Lung (tissue), 12 donors: ENCODE results near the gene C18orf63. TPM values are rescaled to one million over a fixed set of nuclear protein-coding genes. Genes with fewer than 3 reads are reported as not detected.
"Not testable (repeated sequence)": the region's sequence is repeated elsewhere in the genome, so short reads cannot be mapped to it uniquely, and the experiment has no call there.

Source experiments
- ATAC-seq: fragments of 200-7000 bp; cut with Tn5 transposase; one replicate; pipeline ENCODE4 v1.9.1; 2020; ENCODE audit warnings: moderate number of reproducible peaks; ENCODE audit not compliant: insufficient read depth, low FRiP score
- DNase-seq, 3 donors: peaks; one replicate each; pipeline ENCODE4 v3.0.0-alpha.2; 2013 to 2017
- H3K27ac ChIP-seq, 2 donors: one replicate each; pipeline ENCODE4 v1.5.1; 2013; ENCODE audit warnings: mild to moderate bottlenecking in 2 of 2, moderate library complexity in 2 of 2, control low read depth in 1 of 2, inconsistent platforms in 1 of 2, low read depth in 1 of 2, low read length in 1 of 2
- H3K27me3 ChIP-seq, 3 donors: one replicate each; pipeline ENCODE4 v1.5.1; 2013; ENCODE audit warnings: low read length in 2 of 3; ENCODE audit not compliant: control insufficient read depth in 3 of 3, insufficient read depth in 3 of 3
- H3K36me3 ChIP-seq, 4 donors: one replicate each; pipeline ENCODE4 v1.5.1; 2013; ENCODE audit warnings: low read length in 4 of 4, mild to moderate bottlenecking in 1 of 4, moderate library complexity in 1 of 4; ENCODE audit not compliant: control insufficient read depth in 4 of 4, insufficient read depth in 4 of 4
- H3K4me1 ChIP-seq, 5 donors: one replicate each; pipeline ENCODE4 v1.5.1; 2013; ENCODE audit warnings: low read length in 5 of 5, mild to moderate bottlenecking in 2 of 5, moderate library complexity in 1 of 5; ENCODE audit not compliant: control insufficient read depth in 5 of 5, insufficient read depth in 5 of 5
- H3K4me3 ChIP-seq: one replicate; pipeline ENCODE4 v1.5.1; 2013; ENCODE audit warnings: mild to moderate bottlenecking, control low read depth, moderate library complexity
- H3K9ac ChIP-seq, 2 donors: one replicate each; pipeline ENCODE4 v1.5.1; 2013; ENCODE audit warnings: low read length in 2 of 2, control low read depth in 1 of 2; ENCODE audit not compliant: insufficient read depth in 1 of 2
- H3K9me3 ChIP-seq, 4 donors: one replicate each; pipeline ENCODE4 v1.5.1; 2013; ENCODE audit warnings: low read length in 3 of 4, mild to moderate bottlenecking in 1 of 4, moderate library complexity in 1 of 4; ENCODE audit not compliant: control insufficient read depth in 4 of 4, insufficient read depth in 3 of 4
- CTCF ChIP-seq: IDR thresholded peaks from 2 replicates; pipeline ENCODE4 v1.5.1; 2012; ENCODE audit warnings: mild to moderate bottlenecking; ENCODE audit errors: control extremely low read depth, extremely low read depth
- WGBS, 2 donors: extraction: QIAGEN DNeasy Blood & Tissue Kit; methylation state at CpG; one replicate each; pipeline ENCODE4 v1.1.7; 2013; 5-methylcytosine and 5-hydroxymethylcytosine counted together
- polyA plus RNA-seq, 2 donors: library from polyadenylated mRNA; stranded (reverse); fragments of 200-250 nt; gene quantifications; one replicate each; pipeline ENCODE4 v1.2.1, GENCODE V29; 2013
- total RNA-seq, 2 donors: library from RNA; depleted of rRNA in 1 of 2; stranded (reverse); fragments of >200 nt in 1 of 2; gene quantifications; one replicate each; pipeline ENCODE4 v1.2.1, GENCODE V29; 2014 to 2021
- donor health status: control.
- donor health status: control.
- donor health status: Bipolar disorder and iron deficiency.
- donor health status: healthy.
- donor health status: DM: yes; HTN: yes; CAD: no.

Gene C18orf63
- total and polyA plus RNA-seq, 4 donors, result 0.14 to 0.55 (median 0.38) TPM

GRCh38 chr18:74284191-74284979 lies 31.3 kb upstream of the C18orf63 start:
- Histone ChIP-seq H3K4me1 (peaks cover 25 to 41% (median 33%) of the 10 kb centered on the region in 5 donors), H3K9me3 (no peaks in the 10 kb centered on the region), H3K27me3 (no peaks in the 10 kb centered on the region), H3K36me3 (no peaks in the 10 kb centered on the region), H3K27ac (peak overlapping the region; percentile 67 to 96), H3K4me3 (no peak overlapping the region), H3K9ac (peak overlapping the region in 1 of 2 donors; percentile 62)
- TF ChIP-seq CTCF, result no peak
- DNase-seq (peak; percentile 66 to 93 (median 92)), ATAC-seq (no peak)
- 38 to 65% methylated on average over 11 of the region's 11 CpGs for WGBS, 2 donors

- Histone ChIP-seq H3K27me3 (no peaks in the 10 kb centered on the region), H3K27ac (peak overlapping the region; percentile 67 to 96), H3K36me3 (no peaks in the 10 kb centered on the region), H3K9me3 (no peaks in the 10 kb centered on the region), H3K4me3 (no peak overlapping the region), H3K9ac (peak overlapping the region in 1 of 2 donors; percentile 18), H3K4me1 (peaks cover 25 to 41% (median 33%) of the 10 kb centered on the region in 5 donors)
- 83 to 86% methylated on average over 1 of the region's 1 CpG for WGBS, 2 donors
- TF ChIP-seq CTCF, result no peak
- DNase-seq (no peak), ATAC-seq (no peak)
Measured at GRCh38 chr18:74284980-74285355, 30.7 kb upstream of the C18orf63 start.

GRCh38 chr18:74285583-74285982 lies 30.1 kb upstream of the C18orf63 start:
- not testable (repeated sequence) for H3K4me3 ChIP-seq, H3K36me3 ChIP-seq, H3K9ac ChIP-seq, DNase-seq, H3K9me3 ChIP-seq, H3K27me3 ChIP-seq, ATAC-seq
- WGBS, 2 donors, result 62 to 72% methylated on average over 3 of the region's 3 CpGs
- Histone ChIP-seq H3K27ac (peak overlapping the region in 1 of 2 donors; percentile 72), H3K4me1 (peaks cover 25 to 43% (median 33%) of the 10 kb centered on the region in 5 donors)

- 60 to 72% methylated on average over 4 of the region's 4 CpGs for WGBS, 2 donors
- DNase-seq, result no peak
- H3K36me3 ChIP-seq, result no peaks in the 10 kb centered on the region
- H3K9ac ChIP-seq, result no peak overlapping the region
- no peak for TF ChIP-seq CTCF
- ATAC-seq, result no peak
- H3K27ac ChIP-seq, result peak overlapping the region in 1 of 2 donors; percentile 72
- H3K4me3 ChIP-seq, result no peak overlapping the region
- H3K9me3 ChIP-seq, result no peaks in the 10 kb centered on the region
- H3K4me1 ChIP-seq, result peaks cover 20 to 50% (median 33%) of the 10 kb centered on the region in 5 donors
- H3K27me3 ChIP-seq, result no peaks in the 10 kb centered on the region
Measured at GRCh38 chr18:74286106-74286855, 29.4 kb upstream of the C18orf63 start.
